Erythroblast (primary cell): Measurements from ENCODE around the gene YPEL3.

Source experiments
- GATA1 ChIP-seq: IDR thresholded peaks from 2 replicates; pipeline ENCODE4 v1.6.1; 2011; ENCODE audit warnings: low read depth, mild to moderate bottlenecking, control low read depth, low read length, moderate library complexity
- POLR2A ChIP-seq: IDR thresholded peaks from 2 replicates; pipeline ENCODE4 v1.6.1; 2011; ENCODE audit warnings: mild to moderate bottlenecking, low read length

GRCh38 chr16:30063893-30064728 lies 31.9 kb downstream of the YPEL3 start:
- TF ChIP-seq POLR2A (peak; percentile 61), GATA1 (no peak)
